ENCODE results near the gene ATP1B1.
"Not testable (repeated sequence)": the region's sequence is repeated elsewhere in the genome, so short reads cannot be mapped to it uniquely, and the experiment has no call there.

The ATP1B1 gene

DNA sequence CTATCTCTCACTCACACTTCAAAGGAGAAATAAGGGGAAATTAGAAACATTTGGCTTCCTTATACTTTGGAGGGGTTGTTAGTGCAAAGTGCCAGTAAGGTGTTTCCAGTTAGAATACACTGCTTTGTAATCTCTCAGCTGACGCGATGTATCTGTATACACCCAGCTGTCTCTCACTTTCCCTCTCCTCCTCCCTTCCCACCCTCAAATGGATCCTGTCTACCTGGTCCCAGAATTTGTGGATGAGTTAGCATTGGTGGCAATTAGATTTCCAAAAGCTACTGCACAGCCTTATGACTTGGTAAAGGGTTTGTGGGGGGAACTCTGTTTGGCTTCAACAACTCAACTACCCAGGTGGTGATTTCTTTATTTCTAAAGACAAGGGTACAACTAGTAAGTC lies 10.5 kb downstream of the ATP1B1 start:
- DNase-seq = no peak

DNA sequence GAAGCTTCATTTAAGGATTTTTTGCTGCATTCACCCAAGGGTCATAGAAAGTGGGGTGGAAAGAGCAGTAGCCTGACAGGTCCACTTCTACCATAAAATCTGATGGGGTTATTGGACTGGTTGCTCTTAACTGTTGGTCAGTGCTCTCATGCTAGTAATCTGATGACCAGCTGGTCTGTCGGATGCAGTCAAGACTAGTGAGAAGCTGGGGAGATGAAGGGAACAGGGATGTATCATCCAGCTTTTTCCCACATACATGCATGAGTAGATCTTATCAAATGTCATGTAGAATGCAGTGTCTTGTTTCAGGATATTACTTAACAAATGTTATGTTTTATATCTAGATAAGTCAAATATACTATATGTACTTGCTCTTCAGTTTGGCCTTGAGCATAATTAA lies 11.1 kb downstream of the ATP1B1 start:
- DNase-seq = no peak

DNA sequence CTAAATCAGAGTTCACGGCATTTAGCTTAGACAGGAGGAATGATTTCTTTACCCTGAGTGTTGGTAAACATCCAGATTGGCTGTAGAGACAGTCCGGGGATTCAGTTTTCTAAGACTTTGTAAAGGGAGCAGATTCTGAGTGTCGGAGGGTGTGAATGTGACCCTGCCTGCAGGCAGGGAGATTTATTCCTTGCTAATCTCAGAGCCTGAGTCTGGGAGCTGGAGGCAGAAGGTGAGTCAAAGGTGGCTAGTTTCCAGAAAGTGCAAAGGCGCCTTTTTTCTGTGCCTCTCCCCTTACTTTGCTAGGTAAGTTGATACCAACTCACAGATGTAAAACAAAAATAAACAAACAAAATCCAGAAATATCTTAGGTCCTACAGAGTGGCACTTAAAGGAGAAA lies 11.7 kb downstream of the ATP1B1 start:
- no peak for DNase-seq

DNA sequence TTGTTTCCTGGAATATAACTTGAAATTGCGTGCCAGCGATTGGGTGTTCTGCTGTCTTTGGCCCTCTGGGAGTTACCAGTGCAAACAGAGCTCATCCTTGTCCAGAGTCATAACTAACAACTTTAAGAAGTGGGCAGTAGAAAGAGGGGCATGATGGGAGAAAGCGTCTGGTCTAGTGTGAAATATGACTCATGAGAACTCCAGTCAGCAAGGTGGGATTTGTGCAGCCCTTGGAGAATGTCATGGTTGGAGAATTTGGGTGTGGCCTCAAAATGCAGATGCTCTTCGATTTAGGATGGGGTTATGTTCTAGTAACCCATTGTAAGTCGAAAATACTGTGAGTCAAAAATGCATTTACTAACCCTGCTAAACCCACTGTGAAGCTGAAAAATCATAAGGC lies 12.9 kb downstream of the ATP1B1 start:
- no peak for DNase-seq

DNA sequence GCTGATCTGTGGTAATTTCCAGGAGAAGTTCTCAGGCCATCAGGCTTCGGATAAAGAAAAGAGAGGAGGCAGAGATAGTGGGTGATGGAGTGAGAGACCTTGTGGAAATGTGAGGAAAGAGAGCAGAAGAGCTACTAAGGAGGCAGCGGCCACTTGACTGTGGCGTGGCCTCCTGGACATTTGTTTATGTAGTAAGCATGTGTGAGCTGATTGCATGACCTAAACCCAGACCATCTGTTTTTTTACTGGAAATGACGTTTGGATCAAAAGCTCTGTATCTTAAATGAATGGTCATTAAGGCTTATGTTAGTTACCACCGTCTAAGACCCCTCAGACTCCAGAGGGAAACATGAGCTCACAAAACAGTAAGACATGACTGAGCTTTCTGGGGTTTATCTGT lies 13.6 kb downstream of the ATP1B1 start:
- DNase-seq = no peak

DNA sequence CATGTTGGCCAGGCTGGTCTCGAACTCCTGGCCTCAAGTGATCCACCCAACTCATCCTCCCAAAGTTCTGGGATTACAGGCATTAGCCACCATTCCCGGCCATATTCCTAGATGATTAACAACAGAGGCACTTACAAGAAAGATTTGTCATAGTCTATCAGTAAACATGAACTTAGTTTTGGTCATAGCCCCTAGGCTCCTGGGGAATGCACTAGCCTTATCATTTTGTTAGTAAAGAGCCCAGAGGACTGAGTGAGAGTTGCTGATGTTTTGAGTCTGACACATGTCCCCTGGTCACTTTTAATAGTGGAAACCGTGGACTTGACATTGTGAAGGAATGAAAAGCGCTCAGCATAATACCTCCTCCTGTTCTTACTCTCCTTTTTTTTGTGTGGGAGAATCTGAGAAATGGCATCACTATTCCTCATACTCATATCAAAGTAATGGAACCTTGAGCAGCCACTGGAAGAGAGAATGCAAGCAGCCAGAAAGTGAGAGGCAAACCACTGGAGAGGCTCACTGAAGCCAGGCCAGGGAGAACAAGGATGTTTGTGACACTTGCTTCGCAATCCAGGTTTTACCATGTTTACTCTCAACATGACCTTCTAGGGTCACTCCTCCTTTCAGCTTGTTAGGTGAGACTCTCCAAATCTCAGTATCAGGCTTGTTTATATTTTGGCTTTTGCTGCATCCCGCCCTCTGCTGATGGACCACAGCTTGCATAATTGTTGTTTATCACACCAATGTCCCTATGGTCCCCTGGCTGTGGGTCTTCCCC lies 14.8 kb downstream of the ATP1B1 start:
- DNase-seq = no peak

DNA sequence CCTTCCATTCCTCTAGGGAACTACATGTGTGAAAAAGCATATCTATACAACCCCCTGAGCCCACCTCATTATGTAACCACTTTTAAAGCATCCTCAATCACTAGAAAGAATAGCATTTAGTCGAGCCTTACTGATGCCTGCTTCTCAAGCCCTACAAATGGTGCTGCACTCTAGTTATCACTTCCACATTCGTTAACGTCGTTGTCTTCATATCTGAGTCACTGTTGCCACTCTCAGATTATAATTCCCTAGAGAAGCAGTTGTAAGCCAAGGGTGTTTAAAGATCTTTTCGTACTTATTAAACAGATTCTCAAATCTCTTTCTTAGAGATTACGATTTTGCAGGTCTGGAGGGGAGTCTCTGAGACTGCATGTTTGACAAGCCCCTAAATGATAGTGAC lies 16.5 kb downstream of the ATP1B1 start:
- DNase-seq = no peak

DNA sequence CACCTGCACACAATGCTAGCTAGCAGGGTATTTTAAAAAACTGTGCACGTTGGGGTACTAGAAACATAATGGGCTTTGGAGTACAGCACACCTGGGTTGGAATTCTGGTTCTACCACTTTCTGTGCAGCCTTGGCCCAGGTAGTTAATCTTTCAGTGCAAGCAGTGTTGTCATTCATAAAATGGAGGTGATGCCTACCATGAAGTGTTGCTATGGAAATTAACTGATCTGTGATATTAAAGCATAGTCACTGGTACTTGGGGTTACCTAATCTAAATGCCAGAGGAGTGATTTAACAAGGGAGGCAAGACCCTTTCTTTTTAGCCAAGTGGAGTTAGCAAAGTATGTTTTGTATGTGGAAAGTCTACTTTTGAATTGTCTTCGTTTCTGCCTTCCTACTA lies 18.0 kb downstream of the ATP1B1 start:
- no peak for DNase-seq

DNA sequence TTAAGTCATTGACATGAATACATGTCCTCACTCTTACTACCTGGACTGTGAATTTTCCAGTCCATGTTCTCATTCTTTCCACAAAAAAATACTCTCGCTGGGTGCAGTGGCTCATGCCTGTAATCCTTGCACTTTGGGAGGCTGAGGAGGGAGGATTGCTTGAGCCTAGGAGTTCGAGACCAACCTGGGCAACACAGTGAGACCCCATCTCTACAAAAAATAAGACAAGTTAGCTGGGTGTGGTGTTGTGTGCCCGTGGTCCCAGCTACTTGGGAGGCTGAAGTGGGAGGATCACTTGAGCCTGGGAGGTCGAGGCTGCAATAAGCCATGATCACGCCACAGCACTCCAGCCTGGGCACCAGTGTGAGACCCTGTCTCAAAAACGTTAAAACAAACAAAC lies 19.1 kb downstream of the ATP1B1 start:
- not testable (repeated sequence) for DNase-seq

DNA sequence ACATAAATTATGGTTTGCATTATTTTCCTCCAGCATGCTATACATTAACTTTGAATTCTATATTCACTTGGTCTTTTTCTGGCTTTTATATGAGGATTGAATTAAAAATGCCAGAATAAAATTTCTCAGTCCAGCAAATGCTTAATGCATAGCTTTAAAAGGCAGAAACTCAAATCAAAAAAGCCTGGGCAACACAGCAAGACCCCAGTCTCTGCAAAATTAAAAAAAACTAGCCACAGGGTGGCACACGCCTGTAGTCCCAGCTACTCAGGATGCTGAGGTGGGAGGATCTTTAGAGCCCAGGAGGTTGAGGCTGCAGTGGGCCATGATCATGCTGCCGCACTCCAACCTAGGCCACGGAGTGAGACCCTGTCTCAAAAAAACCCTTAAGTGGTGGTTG lies 19.8 kb downstream of the ATP1B1 start:
- DNase-seq = no peak

DNA sequence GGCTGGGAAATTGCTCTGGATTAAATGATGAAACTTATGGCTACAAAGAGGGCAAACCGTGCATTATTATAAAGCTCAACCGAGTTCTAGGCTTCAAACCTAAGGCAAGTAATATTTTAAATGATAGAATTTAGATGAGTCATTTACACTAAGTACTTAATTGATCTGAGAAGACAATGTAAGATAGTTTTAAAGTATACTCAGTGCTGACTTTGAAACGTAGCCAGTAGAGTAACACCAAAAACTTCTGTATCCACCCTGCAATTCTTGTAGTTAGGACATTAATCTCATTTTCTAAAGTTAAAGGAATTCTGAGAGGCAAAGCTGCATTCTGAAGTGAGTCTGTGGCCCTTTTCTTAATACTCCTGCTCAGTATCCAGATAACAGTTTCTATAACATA lies 20.8 kb downstream of the ATP1B1 start:
- no peak for DNase-seq

DNA sequence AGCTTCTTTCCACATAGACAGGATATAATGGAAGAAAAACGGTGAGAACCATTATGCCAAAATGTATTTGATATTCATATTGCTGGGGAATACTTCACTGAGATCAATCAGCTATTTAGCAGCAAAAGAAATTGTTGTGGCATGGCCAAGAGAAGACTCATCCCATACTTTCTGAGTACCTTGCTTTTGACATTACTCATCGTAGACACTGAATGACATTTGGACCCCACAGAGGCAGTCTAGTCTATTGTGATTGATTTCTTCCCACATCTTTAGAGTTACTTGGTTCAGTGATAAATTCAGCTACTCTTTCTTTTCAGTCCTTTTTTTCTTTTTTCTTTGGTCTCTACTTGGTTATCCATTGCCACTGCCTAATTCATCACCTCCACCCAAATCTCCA lies 22.1 kb downstream of the ATP1B1 start:
- no peak for DNase-seq

DNA sequence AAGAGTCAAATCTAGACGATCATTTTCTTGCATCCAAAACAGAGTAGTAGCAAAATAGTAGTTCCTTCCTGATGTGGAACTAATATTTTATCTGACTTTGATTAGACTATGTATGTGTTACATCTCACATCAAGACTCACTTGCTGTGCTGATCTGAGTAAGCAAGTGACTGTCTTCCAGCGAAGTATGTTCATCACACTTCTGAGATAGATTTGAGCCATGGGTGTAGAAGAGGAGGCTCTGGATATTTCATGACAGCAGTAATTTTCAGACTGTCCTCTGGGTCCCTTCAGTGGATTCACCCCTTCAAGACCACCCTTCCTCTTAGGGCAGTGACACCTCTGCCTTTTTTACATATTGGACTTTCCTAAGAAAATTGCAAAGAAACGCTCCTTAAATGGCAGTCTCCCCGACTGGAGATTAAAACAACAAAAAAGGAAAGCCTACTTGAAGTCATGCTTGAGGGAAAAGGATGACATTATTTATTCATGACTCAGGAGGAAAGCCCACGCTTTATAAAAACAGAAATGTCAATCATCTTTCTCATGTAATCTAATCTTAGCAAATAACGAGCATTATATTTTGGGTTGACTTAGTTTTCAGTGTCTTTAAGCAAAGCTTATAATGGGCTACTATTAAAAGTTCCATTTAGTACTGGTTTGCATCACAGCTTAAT lies 22.8 kb downstream of the ATP1B1 start:
- no peak for DNase-seq

DNA sequence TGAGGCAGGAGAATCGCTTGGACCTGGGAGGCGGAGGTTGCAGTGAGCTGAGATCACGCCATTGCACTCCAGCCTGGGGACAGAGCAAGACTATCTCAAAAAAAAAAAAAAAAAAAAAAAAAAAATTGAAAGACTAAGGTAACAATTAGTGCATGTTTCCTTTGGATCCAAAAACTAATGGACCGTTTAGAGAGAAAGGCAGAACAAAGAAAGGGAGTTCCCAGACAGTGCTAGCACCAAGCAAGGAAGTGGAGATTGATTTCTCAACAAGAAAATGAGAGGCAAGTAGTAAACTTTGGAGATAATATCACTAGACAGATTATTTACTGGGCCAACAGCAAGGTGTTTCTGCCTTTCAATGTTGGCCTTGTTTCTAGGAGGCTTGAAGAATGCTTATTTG lies 24.2 kb downstream of the ATP1B1 start:
- no peak for DNase-seq

DNA sequence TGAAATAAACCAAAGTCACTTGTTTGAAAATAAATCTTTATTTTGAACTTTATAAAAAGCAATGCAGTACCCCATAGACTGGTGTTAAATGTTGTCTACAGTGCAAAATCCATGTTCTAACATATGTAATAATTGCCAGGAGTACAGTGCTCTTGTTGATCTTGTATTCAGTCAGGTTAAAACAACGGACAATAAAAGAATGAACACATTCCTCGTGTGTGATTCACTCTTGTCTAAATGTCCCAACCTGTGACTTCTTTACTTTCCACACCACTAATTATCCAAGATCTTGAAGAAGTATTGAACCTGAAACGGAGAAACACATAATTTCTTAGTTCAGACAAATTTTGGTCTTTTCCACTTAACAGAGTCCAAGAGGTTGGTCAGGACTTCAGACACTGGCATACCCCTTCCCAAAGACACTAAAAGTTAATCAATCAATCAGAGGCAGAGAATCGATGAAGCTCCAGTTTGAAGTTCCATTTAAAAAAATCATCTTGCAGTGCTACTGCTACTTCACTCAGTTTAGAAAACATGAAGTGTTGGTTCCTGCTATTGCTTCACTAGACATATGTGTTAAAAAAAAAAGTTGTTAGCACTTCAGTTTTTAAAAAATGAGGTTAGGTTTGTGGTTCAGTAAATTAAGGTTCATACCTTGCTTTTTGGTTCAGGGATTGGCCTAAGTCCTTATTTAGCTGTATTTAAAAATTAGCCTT lies 26.2 kb downstream of the ATP1B1 start:
- no peak for DNase-seq

DNA sequence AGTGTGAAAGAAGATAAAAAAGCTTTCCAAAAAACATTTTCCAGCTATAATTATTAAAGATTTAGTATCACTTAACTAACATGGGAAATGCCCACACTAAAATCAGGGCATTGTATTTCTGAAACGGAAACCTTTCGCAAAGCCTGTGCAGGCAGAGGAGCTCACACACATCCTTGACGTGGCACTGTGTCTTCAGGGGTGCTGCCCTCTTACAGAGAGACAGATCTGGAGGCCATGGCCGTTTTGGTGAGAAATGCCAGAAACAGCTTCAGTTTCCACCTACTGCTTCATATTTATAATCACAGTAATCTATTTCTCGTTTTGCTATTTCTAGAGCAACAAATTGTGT lies 26.7 kb downstream of the ATP1B1 start:
- no peak for DNase-seq

DNA sequence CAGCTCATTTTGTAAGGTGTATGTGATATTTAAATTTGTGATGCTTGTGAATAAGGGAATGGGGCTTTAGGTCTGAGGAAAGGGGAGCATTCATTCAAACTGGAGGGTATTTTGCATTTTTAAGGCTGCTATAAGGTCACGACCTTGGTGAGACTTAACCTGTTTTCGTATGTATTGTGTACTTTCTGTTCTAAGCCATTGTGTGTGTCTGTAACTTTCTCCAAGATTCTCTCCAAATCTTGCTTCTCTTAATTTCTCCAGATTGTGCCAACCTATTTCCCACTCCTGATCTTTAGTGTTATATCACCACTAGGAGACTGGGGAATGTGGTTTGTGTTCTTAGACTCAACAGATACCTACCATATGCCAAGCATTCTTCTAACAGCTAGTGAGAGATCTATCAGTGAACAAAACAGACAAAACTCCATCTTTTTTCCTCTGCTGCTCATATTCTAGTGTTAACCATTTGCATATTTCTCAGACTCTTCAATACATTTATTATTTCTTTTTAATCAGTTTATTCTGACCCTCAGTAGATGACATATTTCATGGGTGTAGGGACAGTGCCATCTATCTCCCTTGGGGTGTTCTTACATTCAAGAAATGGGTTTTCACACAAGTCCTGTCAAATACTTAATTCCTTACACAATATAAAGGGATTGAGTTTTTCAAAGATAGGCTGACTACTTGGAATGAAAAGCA lies 27.5 kb downstream of the ATP1B1 start:
- DNase-seq = no peak

DNA sequence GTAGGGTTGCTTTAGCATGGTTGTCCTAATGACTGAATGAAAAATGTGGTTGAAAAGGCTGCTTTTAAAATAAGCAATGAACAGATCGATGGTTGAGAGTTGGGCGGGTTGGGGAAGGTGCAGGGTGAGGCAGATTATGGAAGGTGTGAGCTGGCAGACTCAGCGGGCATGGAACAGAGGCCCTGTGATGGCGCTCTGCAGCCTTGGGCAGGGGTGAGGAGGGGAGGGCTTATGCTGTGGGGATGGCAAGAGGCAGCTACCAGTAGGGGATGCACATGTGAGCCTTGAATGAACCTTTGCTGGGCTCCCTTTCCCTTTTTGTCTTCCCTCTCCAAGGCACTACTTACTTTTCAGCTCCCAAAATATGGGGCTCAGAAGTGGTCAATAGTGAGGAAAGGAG lies 30.9 kb downstream of the ATP1B1 start:
- no peak for DNase-seq

DNA sequence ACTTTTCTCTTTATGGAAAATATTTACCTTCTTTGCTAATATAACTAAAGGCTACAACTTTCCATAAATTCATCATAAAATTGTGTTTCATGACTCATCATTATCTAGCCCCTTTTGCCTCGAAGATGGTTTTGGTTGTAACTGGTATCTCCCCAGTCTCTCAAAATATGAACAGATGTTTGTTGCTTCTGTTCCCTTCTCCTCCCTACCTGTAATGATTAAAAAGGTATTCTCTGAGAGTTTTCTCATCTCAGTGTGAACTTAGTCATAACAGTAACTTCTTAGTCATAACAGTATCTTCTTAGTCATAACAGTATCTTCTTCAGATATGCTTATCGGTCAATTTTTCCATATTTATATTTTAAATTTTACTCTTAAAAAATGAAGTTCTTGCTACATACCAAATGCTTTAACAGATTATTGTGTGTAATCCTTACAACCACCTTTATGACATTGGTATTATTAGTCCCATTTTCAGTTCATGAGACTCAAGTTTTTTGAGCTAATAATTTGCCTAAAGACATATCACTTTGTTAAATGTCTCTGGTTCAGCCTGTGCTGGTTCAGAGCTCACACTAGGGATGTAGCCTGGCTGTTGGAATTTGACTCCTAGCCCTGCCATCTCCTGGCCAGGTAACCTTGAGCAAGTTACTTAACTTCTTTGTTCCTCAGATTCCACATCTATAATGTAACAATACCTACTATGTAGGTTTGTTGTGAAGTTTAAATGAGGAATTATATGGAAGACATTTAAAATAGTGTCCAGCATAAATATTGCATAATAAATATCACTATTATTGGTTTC lies 32.6 kb downstream of the ATP1B1 start:
- no peak for DNase-seq

DNA sequence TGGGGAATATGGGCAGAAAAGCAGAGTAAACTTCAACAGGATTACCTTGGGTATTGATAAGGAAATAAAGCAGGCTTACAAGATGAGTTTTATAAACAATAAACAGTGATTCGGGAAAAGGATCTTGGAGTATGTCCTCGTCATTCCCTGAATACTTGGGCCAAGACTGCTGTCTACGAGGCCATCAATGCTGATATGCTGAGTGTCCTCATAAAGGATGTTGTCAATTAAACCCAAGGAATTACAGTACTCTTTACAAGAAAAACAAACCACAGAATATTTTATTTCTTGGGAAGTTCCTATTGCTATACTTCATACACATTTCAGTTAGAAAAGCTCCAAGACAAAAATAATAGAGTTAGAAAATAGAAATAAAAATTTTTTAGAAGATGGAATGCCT lies 34.9 kb downstream of the ATP1B1 start:
- no peak for DNase-seq

DNA sequence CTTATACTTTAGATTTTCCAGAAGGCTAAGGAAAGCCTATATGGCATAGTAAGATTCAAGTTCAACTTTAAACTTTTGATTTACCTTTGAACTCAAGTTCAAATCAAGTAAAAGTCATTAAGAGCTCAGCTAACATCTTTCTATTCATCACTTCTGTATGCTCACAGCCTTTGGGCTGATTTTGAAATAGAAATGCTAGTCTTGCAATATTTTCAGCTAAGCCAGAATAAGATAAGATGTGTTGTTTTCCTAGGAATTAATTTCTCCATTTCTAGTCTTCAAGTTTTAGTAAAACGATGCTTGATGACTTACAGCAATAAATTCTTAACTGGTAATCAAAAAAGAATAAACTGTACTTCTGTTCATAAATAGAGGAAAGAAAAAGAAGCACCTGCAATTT lies 35.6 kb downstream of the ATP1B1 start:
- no peak for DNase-seq

DNA sequence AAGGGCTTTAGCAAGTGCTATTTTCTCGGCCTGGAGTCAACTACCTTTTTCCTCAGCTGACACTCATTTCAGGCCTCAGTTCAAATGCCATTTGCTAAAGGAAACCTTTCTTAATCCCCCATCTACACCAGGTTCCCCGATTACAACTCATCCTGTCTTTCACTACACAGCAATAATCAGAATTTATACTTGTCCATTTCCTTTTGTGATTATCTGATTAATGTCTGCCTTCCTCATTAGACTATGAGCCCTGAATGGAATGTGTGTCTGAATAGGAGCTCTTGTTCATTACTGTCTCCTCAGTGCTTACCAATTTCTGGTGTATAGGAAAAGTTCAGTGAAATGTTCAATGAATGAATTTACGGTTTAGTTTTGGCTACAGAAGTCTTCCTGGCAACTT lies 36.9 kb downstream of the ATP1B1 start:
- no peak for DNase-seq

DNA sequence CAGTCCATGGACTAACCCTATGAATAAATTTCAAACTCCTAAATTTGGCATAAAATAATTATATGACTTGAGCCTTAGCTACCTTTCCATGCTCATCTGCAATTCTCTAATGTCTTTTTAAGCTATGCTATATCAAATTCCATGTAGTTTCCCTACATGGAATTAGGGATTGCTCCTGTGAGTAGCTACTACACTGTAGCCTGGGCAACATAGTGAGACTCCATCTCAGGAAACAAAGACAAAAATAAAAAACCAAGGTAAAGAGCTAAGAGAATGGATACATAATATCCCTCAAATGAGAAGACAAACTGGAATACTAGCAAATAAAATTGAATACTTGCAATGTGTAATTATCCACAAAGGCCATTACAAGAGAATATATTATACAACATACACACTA lies 37.5 kb downstream of the ATP1B1 start:
- DNase-seq = no peak

All from femur (tissue), 1 donor.